ENCODE results near the gene PLXNA4.

GRCh38 chr7:132349075-132349474 is 227.2 kb downstream of the PLXNA4 start:
- TF ChIP-seq CTCF (IDR thresholded peaks at IDR 0.05 in 2 of 3, conservative IDR thresholded peaks at IDR 0.05 in 1 of 3; ENCODE audit: borderline replicate concordance in 1 of 3, insufficient read depth in 1 of 3, low read depth in 2 of 3, low read length in 2 of 3) (no peak), POLR2A (IDR thresholded peaks at IDR 0.05; ENCODE audit: borderline replicate concordance, extremely low read depth, insufficient read depth, insufficient read length) (no peak), CEBPB (IDR thresholded peaks at IDR 0.05; ENCODE audit: low read depth) (no peak)
